ENCODE measurements around the gene C22orf15. TPM values are rescaled to one million over a fixed set of nuclear protein-coding genes. Genes with fewer than 3 reads are reported as not detected.
A peak's percentile ranks its signal among the peaks of the same experiment; 100 is the strongest.

Gene C22orf15
- total RNA-seq, 1 donor from 2014 or later, result under 0.01 TPM

DNA sequence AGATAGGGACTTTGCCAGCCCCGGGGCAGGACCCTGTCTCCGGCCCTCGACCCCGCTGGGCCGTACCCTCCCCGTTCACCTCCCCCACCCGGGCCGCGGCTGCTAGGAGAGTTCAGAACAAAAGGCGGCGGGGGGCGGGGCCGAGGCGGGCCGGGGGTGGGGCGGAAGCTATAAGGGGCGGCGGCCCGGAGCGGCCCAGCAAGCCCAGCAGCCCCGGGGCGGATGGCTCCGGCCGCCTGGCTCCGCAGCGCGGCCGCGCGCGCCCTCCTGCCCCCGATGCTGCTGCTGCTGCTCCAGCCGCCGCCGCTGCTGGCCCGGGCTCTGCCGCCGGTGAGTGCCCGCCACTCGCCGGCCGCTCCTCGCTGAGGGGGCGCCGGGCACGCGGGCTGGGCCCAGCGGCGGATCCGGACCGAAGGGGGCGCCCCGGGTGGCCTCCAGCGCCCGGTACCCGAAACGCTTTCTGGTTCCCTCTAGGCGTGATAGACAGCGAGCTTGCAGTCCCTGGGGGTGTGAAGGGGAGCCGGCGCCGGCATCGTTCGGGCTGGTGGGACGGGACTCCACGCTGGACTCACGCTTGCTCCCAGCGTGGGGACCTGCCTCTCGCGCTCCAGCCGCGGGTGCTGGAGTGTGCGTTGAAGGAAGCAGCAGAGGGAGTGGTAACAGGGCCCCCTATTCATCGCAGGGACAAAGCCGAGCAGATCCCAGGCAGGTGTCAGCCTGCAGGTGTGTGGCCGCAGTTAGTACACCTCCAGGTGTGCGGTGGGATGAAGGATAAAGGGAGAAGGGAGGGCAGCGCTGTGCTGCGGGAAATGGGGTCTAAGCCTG lies 10.1 kb downstream of the C22orf15 start, which contains the start of gene MMP11:
Gene MMP11 (plus strand): TSS at position 201 of the 825 bp plus-strand sequence. CDS start 22 bp downstream, at position 223.
- peak in 1 of 2 donors; percentile 48 for DNase-seq (ENCODE audit: low read depth in 2 of 2)

DNA sequence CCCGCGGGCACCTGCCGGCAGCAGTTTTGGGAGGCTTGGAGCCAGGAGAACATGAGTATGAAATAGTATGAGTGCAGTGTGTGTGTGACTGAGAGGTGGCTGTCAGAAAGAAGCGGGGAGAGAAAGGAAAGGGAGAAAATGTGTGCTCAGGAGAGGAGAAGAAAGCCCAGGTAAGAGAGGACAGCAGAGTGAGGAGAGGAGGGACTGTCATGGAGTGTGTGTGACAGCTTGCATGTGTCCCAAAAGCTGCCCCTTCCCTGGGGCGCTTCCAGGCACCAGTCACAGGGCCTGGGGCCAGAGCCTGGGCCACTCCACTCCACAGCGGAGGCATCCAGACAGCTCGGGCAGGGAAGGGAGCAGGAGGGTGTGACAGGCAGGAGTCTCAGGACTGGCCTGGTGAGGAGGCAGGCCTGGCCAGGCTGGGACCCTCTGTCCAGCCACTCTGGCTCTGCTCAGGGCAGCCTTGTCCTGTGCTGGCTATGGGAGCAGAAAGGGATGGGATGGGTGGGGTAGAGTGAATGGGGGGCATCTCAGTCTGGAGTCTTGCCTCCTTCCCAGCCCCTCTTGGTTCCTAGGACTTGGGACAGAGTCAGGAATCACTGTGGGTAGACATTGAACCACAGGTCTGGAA lies 10.8 kb downstream of the C22orf15 start:
- DNase-seq (ENCODE audit: low read depth in 2 of 2), result no peak

GRCh38 chr22:23774114-23774921 lies 11.5 kb downstream of the C22orf15 start:
- DNase-seq (ENCODE audit: low read depth in 2 of 2), result no peak

- no peak for DNase-seq (ENCODE audit: low read depth in 2 of 2)
Observed at GRCh38 chr22:23774922-23775436, 12.2 kb downstream of the C22orf15 start.

DNA sequence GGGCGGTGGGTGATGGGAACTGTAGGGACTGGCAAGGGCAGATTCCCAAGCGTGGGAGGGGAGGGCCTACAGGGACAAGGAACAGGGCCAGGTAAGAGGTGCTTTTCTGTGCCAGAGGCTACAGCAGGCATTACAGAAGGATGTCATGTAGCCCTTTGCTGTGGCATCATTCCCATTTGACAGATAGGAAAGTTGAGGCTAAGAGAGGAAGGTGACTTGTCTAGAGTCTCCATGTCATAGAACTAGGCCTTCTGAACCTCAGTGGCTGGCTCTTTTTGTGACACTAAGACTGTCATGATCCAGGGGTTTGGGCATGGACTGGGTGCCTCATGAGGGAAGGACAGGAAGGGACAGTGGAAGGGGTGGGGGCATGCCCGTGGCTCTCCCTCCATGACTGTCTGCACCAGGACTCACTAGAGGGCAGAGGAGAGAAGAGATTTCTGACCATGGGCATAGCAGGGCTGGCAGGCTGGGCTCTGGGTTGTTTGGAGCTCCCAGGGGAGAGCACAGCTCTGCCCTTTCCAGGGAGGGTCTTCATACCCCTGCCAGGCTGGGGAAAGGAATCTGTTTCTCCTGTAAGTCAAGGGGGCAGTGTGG lies 13.1 kb downstream of the C22orf15 start:
- DNase-seq (ENCODE audit: low read depth in 2 of 2), result no peak

- no peak for DNase-seq (ENCODE audit: low read depth in 2 of 2)
Observed at GRCh38 chr22:23777776-23778576, 15.2 kb downstream of the C22orf15 start.

DNA sequence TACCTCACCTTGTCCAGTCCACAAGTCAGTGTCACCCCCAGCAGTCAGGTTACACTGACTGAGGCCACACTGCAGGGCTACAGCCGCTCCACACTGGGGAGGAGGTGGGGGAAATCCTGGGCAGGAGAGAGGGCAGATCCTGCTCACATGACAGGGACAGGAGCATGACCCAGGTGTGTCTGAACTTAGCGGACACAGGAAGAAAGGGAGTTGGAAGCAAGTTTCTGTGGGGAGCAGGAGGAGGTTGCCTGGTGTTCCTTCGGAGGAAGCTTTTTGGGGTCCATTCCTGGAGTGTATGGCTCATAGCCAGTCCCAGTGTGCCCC lies 15.7 kb downstream of the C22orf15 start:
- no peak for DNase-seq (ENCODE audit: low read depth in 2 of 2)

DNA sequence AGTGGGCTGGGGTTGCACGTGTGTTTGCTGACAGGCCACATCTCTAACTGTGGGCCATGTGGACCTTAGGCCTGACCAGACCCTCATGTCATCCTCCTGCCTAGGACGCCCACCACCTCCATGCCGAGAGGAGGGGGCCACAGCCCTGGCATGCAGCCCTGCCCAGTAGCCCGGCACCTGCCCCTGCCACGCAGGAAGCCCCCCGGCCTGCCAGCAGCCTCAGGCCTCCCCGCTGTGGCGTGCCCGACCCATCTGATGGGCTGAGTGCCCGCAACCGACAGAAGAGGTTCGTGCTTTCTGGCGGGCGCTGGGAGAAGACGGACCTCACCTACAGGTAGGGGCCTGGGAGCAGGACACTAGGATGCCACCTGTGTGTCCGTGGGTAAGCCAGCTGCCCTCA lies 16.3 kb downstream of the C22orf15 start:
- DNase-seq (ENCODE audit: low read depth in 2 of 2), result no peak

DNA sequence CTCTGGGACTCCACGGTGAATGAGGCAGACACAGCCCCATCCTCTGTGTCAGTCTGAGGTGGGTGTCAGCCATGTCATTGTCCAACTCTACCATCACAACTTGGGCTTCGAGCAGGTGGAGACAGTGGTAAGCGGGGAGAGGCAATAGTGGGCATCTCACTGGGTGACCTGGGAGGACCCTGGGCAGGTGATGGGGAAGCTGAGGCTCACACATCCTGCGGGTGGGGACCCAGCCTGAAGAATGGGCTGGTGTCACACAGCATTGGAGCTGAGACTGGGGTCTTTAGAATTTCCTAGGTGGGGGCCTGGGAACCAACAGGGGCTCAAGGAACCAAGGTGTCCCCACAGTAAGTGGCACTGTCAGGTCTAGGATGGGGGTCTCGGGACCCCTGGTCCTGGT lies 16.9 kb downstream of the C22orf15 start:
- no peak for DNase-seq (ENCODE audit: low read depth in 2 of 2)

DNA sequence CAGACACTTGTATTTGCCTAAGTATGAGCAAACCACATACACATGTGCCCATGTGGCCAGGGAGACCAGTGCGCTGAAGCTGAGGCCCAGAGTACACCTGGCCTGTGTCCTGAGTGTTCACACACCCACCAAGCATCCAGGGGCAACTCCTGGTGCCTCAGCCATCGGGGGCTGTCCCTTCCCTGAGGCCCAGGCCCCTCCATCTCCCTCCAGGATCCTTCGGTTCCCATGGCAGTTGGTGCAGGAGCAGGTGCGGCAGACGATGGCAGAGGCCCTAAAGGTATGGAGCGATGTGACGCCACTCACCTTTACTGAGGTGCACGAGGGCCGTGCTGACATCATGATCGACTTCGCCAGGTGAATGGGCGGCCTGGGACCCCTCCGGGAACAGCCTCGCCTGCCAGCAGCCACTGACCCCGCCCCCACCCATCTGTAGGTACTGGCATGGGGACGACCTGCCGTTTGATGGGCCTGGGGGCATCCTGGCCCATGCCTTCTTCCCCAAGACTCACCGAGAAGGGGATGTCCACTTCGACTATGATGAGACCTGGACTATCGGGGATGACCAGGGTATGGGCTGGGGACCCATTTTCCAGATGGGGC lies 17.5 kb downstream of the C22orf15 start:
- no peak for DNase-seq (ENCODE audit: low read depth in 2 of 2)

GRCh38 chr22:23781065-23781464 lies 18.3 kb downstream of the C22orf15 start:
- no peak for DNase-seq (ENCODE audit: low read depth in 2 of 2)

GRCh38 chr22:23781511-23782183 lies 18.9 kb downstream of the C22orf15 start:
- no peak for DNase-seq (ENCODE audit: low read depth in 2 of 2)

GRCh38 chr22:23782252-23782651 lies 19.5 kb downstream of the C22orf15 start:
- DNase-seq (ENCODE audit: low read depth in 2 of 2), result no peak

- no peak for DNase-seq (ENCODE audit: low read depth in 2 of 2)
Observed at GRCh38 chr22:23782703-23783102, 19.9 kb downstream of the C22orf15 start.

DNA sequence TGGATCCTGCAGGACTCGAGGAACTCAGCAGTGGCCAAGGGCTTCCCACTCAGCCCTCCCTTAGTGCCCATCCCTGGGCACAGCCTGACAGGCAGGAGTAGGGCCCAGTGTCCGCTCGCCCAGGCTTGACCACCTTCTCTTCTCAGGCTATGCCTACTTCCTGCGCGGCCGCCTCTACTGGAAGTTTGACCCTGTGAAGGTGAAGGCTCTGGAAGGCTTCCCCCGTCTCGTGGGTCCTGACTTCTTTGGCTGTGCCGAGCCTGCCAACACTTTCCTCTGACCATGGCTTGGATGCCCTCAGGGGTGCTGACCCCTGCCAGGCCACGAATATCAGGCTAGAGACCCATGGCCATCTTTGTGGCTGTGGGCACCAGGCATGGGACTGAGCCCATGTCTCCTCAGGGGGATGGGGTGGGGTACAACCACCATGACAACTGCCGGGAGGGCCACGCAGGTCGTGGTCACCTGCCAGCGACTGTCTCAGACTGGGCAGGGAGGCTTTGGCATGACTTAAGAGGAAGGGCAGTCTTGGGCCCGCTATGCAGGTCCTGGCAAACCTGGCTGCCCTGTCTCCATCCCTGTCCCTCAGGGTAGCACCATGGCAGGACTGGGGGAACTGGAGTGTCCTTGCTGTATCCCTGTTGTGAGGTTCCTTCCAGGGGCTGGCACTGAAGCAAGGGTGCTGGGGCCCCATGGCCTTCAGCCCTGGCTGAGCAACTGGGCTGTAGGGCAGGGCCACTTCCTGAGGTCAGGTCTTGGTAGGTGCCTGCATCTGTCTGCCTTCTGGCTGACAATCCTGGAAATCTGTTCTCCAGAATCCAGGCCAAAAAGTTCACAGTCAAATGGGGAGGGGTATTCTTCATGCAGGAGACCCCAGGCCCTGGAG lies 20.7 kb downstream of the C22orf15 start:
- no peak for DNase-seq (ENCODE audit: low read depth in 2 of 2)

- DNase-seq (ENCODE audit: low read depth in 2 of 2), result no peak
Observed at GRCh38 chr22:23784215-23784732, 21.5 kb downstream of the C22orf15 start.

DNA sequence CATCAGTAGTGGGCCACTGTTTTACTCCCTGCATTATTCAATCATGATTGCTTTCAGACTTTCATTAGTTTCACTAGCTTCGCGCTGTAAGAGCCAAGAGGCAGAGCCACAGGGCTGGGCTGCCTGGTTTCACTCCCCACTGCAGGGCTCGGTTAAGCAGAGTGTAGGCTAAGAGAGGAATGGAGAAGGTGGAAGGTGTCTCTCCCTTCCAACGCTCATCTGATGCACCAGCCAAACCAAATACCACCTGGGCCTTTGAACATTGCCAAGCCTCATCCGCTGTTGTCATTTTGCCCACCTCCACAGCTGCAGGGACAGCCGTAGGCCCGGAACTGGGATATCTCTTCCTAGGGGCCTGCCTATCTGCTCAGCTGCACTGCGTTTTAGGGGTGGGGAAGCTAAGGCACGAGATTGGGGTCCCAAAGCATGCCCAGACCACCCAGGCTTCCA lies 23.5 kb downstream of the C22orf15 start:
- no peak for DNase-seq (ENCODE audit: low read depth in 2 of 2)
